ENCODE results near the gene FPR3.

GRCh38 chr19:51771376-51772130 lies 23.4 kb upstream of the FPR3 start:
- TF ChIP-seq CTCF (IDR thresholded peaks at IDR 0.05): no peak
- no peak for TF ChIP-seq ZFX (IDR thresholded peaks at IDR 0.05; ENCODE audit: borderline replicate concordance)
